B cell (primary cell): ENCODE results near the gene TAS2R39.

Experiments used
- EZH2 ChIP-seq: IDR thresholded peaks from 2 replicates; pipeline ENCODE4 v1.6.1; 2012; ENCODE audit warnings: borderline replicate concordance, low read depth, mild to moderate bottlenecking, moderate library complexity, low read length; ENCODE audit not compliant: insufficient read depth, poor library complexity, severe bottlenecking
- TF ChIP-seq, protein P1 (sequence below): fragments of 200-600 bp; IDR thresholded peaks from one replicate; pipeline ENCODE4 v1.8.0; 2022; ENCODE audit warnings: antibody characterized with exemption, mild to moderate bottlenecking

- TF ChIP-seq, protein P1, sequence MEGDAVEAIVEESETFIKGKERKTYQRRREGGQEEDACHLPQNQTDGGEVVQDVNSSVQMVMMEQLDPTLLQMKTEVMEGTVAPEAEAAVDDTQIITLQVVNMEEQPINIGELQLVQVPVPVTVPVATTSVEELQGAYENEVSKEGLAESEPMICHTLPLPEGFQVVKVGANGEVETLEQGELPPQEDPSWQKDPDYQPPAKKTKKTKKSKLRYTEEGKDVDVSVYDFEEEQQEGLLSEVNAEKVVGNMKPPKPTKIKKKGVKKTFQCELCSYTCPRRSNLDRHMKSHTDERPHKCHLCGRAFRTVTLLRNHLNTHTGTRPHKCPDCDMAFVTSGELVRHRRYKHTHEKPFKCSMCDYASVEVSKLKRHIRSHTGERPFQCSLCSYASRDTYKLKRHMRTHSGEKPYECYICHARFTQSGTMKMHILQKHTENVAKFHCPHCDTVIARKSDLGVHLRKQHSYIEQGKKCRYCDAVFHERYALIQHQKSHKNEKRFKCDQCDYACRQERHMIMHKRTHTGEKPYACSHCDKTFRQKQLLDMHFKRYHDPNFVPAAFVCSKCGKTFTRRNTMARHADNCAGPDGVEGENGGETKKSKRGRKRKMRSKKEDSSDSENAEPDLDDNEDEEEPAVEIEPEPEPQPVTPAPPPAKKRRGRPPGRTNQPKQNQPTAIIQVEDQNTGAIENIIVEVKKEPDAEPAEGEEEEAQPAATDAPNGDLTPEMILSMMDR: no peak
- TF ChIP-seq EZH2: no peak
Measured at GRCh38 chr7:143172354-143172753, 10.9 kb upstream of the TAS2R39 start.
